SIG-M5 (cell line): ENCODE results near the gene WDR82.

ENCODE experiments used
- DNase-seq: peaks from one replicate; lab custom pipeline; 2025; lab: John Stamatoyannopoulos, UW

Gene WDR82

GRCh38 chr3:52223449-52224408, 54.7 kb downstream of the WDR82 start:
- no peak for DNase-seq

GRCh38 chr3:52222319-52223221, 55.9 kb downstream of the WDR82 start:
- DNase-seq: no peak

GRCh38 chr3:52221563-52222318, 56.7 kb downstream of the WDR82 start:
- DNase-seq: no peak

GRCh38 chr3:52221141-52221562, 57.3 kb downstream of the WDR82 start:
- DNase-seq: no peak

- no peak for DNase-seq
Measured at GRCh38 chr3:52220380-52221026, 57.9 kb downstream of the WDR82 start.

GRCh38 chr3:52218937-52219650, 59.4 kb downstream of the WDR82 start:
- no peak for DNase-seq

GRCh38 chr3:52218454-52218853, 60.0 kb downstream of the WDR82 start:
- no peak for DNase-seq

GRCh38 chr3:52218026-52218425, 60.4 kb downstream of the WDR82 start:
- DNase-seq: no peak

- no peak for DNase-seq
Measured at GRCh38 chr3:52217409-52217805, 61.0 kb downstream of the WDR82 start.

- no peak for DNase-seq
Measured at GRCh38 chr3:52216585-52217408, 61.7 kb downstream of the WDR82 start.

GRCh38 chr3:52215351-52215750, 63.1 kb downstream of the WDR82 start:
- no peak for DNase-seq

- no peak for DNase-seq
Measured at GRCh38 chr3:52213901-52214300, 64.5 kb downstream of the WDR82 start.

GRCh38 chr3:52213005-52213404, 65.4 kb downstream of the WDR82 start:
- DNase-seq: no peak

- DNase-seq: no peak
Measured at GRCh38 chr3:52211268-52211891, 67.1 kb downstream of the WDR82 start.

- DNase-seq: peak; percentile 80
Measured at GRCh38 chr3:52210550-52211046, 67.9 kb downstream of the WDR82 start.

- DNase-seq: no peak
Measured at GRCh38 chr3:52210037-52210436, 68.4 kb downstream of the WDR82 start.

GRCh38 chr3:52208556-52208955, 69.9 kb downstream of the WDR82 start:
- DNase-seq: no peak

- DNase-seq: no peak
Measured at GRCh38 chr3:52205727-52206372, 72.6 kb downstream of the WDR82 start.
